Measurements from ENCODE around the gene HOXC12. TPM values are rescaled to one million over a fixed set of nuclear protein-coding genes. Genes with fewer than 3 reads are reported as not detected.

Gene HOXC12
- total RNA-seq, 1 donor from 2014 or later = not detected

DNA sequence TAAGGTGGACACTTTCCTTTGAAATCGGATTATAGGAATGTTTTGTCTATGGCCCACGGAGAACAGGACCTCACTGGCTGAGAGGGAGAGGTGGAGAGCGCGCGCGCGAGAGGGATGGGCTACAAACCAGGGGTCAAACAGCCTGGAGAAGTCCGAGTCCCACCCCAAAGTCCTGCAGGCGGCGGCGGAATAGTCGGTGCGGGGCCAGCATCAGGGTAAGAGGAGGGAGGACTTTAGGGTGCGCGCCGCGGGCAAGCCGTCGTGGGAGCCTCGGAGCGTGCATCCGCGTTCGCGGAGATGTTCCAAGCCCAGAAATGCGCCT lies 50.8 kb downstream of the HOXC12 start:
- TF ChIP-seq CTCF (IDR thresholded peaks at IDR 0.05; ENCODE audit: insufficient read depth, low read length, severe bottlenecking) = no peak
- no peak for DNase-seq (ENCODE audit: low read depth)
- Histone ChIP-seq H3K27me3 (ENCODE audit: control insufficient read depth, insufficient read depth, low read length) (peaks cover 88% of the 10 kb centered on the region), H3K36me3 (ENCODE audit: control insufficient read depth, insufficient read depth, low read length) (no peaks in the 10 kb centered on the region), H3K4me3 (ENCODE audit: low read depth, low read length) (no peak overlapping the region)
- FAIRE-seq = no peak

- DNase-seq (ENCODE audit: low read depth) (peak; percentile 46), FAIRE-seq (no peak)
- H3K27me3 ChIP-seq (ENCODE audit: control insufficient read depth, insufficient read depth, low read length) = peaks cover 87% of the 10 kb centered on the region
- peak overlapping the region; percentile 5 for H3K4me3 ChIP-seq (ENCODE audit: low read depth, low read length)
- TF ChIP-seq CTCF (IDR thresholded peaks at IDR 0.05; ENCODE audit: insufficient read depth, low read length, severe bottlenecking) = peak; percentile 91
- H3K36me3 ChIP-seq (ENCODE audit: control insufficient read depth, insufficient read depth, low read length) = no peaks in the 10 kb centered on the region
These were observed 51.3 kb downstream of the HOXC12 start for GRCh38 chr12:54005853-54006558.

GRCh38 chr12:54006559-54007220 lies 52.0 kb downstream of the HOXC12 start:
- DNase-seq (ENCODE audit: low read depth) = no peak
- Histone ChIP-seq H3K4me3 (ENCODE audit: low read depth, low read length) (peak overlapping the region; percentile 5), H3K27me3 (ENCODE audit: control insufficient read depth, insufficient read depth, low read length) (peaks cover 86% of the 10 kb centered on the region), H3K36me3 (ENCODE audit: control insufficient read depth, insufficient read depth, low read length) (no peaks in the 10 kb centered on the region)
- FAIRE-seq = no peak
- no peak for TF ChIP-seq CTCF (IDR thresholded peaks at IDR 0.05; ENCODE audit: insufficient read depth, low read length, severe bottlenecking)

GRCh38 chr12:54007538-54008259 lies 53.0 kb downstream of the HOXC12 start:
- H3K4me3 ChIP-seq (ENCODE audit: low read depth, low read length) = no peak overlapping the region
- no peaks in the 10 kb centered on the region for H3K36me3 ChIP-seq (ENCODE audit: control insufficient read depth, insufficient read depth, low read length)
- DNase-seq (ENCODE audit: low read depth) = no peak
- H3K27me3 ChIP-seq (ENCODE audit: control insufficient read depth, insufficient read depth, low read length) = peaks cover 76% of the 10 kb centered on the region
- FAIRE-seq = no peak
- no peak for TF ChIP-seq CTCF (IDR thresholded peaks at IDR 0.05; ENCODE audit: insufficient read depth, low read length, severe bottlenecking)

GRCh38 chr12:54008260-54008552 lies 53.5 kb downstream of the HOXC12 start:
- Histone ChIP-seq H3K27me3 (ENCODE audit: control insufficient read depth, insufficient read depth, low read length) (peaks cover 75% of the 10 kb centered on the region), H3K36me3 (ENCODE audit: control insufficient read depth, insufficient read depth, low read length) (no peaks in the 10 kb centered on the region), H3K4me3 (ENCODE audit: low read depth, low read length) (no peak overlapping the region)
- FAIRE-seq (no peak), DNase-seq (ENCODE audit: low read depth) (no peak)
- TF ChIP-seq CTCF (IDR thresholded peaks at IDR 0.05; ENCODE audit: insufficient read depth, low read length, severe bottlenecking) = no peak

Other genes with a start within 250 kb of the HOXC12 start
- 35.3 and 45.6 TPM in 2 replicates for gene CALCOCO1, start 227.5 kb upstream of the HOXC12 start, total RNA-seq
- not detected in 2 replicates for gene CISTR, start 202.9 kb upstream of the HOXC12 start, total RNA-seq
- not detected in 2 replicates for gene HOXC13, start 16.1 kb upstream of the HOXC12 start, total RNA-seq
- gene HOXC11, start 18.2 kb downstream of the HOXC12 start, total RNA-seq = not detected in 2 replicates
- gene HOTAIR, start 20.1 kb downstream of the HOXC12 start, total RNA-seq = not detected in 2 replicates
- not detected in 2 replicates for gene HOXC10, start 30.2 kb downstream of the HOXC12 start, total RNA-seq
- gene HOXC9, start 45.3 kb downstream of the HOXC12 start, total RNA-seq = not detected in 2 replicates
- gene HOXC8, start 54.1 kb downstream of the HOXC12 start, total RNA-seq = not detected in 2 replicates
- not detected in 2 replicates for gene HOXC6, start 73.5 kb downstream of the HOXC12 start, total RNA-seq
- not detected in 2 replicates for gene HOXC5, start 78.1 kb downstream of the HOXC12 start, total RNA-seq
- not detected in 2 replicates for gene HOXC4, start 98.9 kb downstream of the HOXC12 start, total RNA-seq
- 36.1 and 48.5 TPM in 2 replicates for gene SMUG1, start 234.1 kb downstream of the HOXC12 start, total RNA-seq

Data from bronchial epithelial cell (primary cell).